Trophoblast cell (in vitro differentiated cells and primary cell): Measurements from ENCODE around the gene IMMP2L.

Source experiments
- DNase-seq, 2 donors: peaks; one replicate each; pipeline ENCODE4 v3.0.0-alpha.2; 2016
- H2AFZ ChIP-seq: 2 replicates; pipeline ENCODE4 v1.6.1; 2013; ENCODE audit warnings: low read length, moderate library complexity, mild to moderate bottlenecking; ENCODE audit not compliant: insufficient read depth, poor library complexity
- H2AK5ac ChIP-seq: 2 replicates; pipeline ENCODE4 v1.6.1; 2013; ENCODE audit warnings: mild to moderate bottlenecking, low read length
- H2BK120ac ChIP-seq: 2 replicates; pipeline ENCODE4 v1.6.1; 2013; ENCODE audit warnings: low read length, mild to moderate bottlenecking, moderate library complexity; ENCODE audit not compliant: insufficient read depth, poor library complexity
- H2BK12ac ChIP-seq: 2 replicates; pipeline ENCODE4 v1.6.1; 2013; ENCODE audit warnings: mild to moderate bottlenecking, low read length, moderate library complexity
- H2BK5ac ChIP-seq: 2 replicates; pipeline ENCODE4 v1.6.1; 2013; ENCODE audit warnings: low read length, low read depth, moderate library complexity, mild to moderate bottlenecking; ENCODE audit not compliant: poor library complexity
- H3K14ac ChIP-seq: 2 replicates; pipeline ENCODE4 v1.6.1; 2013; ENCODE audit warnings: mild to moderate bottlenecking, low read length
- H3K18ac ChIP-seq: 2 replicates; pipeline ENCODE4 v1.6.1; 2013; ENCODE audit warnings: mild to moderate bottlenecking, low read length
- H3K23ac ChIP-seq: 2 replicates; pipeline ENCODE4 v1.6.1; 2013; ENCODE audit warnings: low read length
- H3K27ac ChIP-seq: 2 replicates; pipeline ENCODE4 v1.5.1; 2013; ENCODE audit warnings: low read depth, mild to moderate bottlenecking, inconsistent platforms, low read length, moderate library complexity
- H3K27me3 ChIP-seq: 2 replicates; pipeline ENCODE4 v1.6.1; 2013; ENCODE audit warnings: inconsistent platforms, mild to moderate bottlenecking, low read length, moderate library complexity; ENCODE audit not compliant: insufficient read depth
- H3K36me3 ChIP-seq, 2 experiments: 1 replicate in 1 of 2; 2 replicates in 1 of 2; pipeline ENCODE4 v1.6.1; 2013; ENCODE audit warnings: low read length in 2 of 2, mild to moderate bottlenecking in 2 of 2, moderate library complexity in 1 of 2; ENCODE audit not compliant: insufficient read depth in 2 of 2, control insufficient read depth in 1 of 2
- H3K4ac ChIP-seq: 2 replicates; pipeline ENCODE4 v1.6.1; 2013; ENCODE audit warnings: low read depth, mild to moderate bottlenecking, low read length, moderate library complexity
- H3K4me1 ChIP-seq, 2 experiments: 1 replicate in 1 of 2; 2 replicates in 1 of 2; pipeline ENCODE4 v1.6.1; 2013; ENCODE audit warnings: low read length in 2 of 2, mild to moderate bottlenecking in 2 of 2, moderate library complexity in 1 of 2; ENCODE audit not compliant: insufficient read depth in 2 of 2, control insufficient read depth in 1 of 2
- H3K4me2 ChIP-seq: 2 replicates; pipeline ENCODE4 v1.6.1; 2013; ENCODE audit warnings: inconsistent platforms, mild to moderate bottlenecking, low read length, moderate library complexity
- H3K4me3 ChIP-seq: 2 replicates; pipeline ENCODE4 v1.5.1; 2013; ENCODE audit warnings: mild to moderate bottlenecking, low read depth, low read length, inconsistent platforms
- H3K79me1 ChIP-seq: one replicate; pipeline ENCODE4 v1.6.1; 2013; ENCODE audit warnings: low read length
- H3K79me2 ChIP-seq: 2 replicates; pipeline ENCODE4 v1.6.1; 2013; ENCODE audit warnings: low read length, mild to moderate bottlenecking; ENCODE audit not compliant: control insufficient read depth, insufficient read depth, poor library complexity
- H3K9ac ChIP-seq: 2 replicates; pipeline ENCODE4 v1.6.1; 2013; ENCODE audit warnings: mild to moderate bottlenecking, low read length
- H3K9me3 ChIP-seq: 2 replicates; pipeline ENCODE4 v1.6.1; 2013; ENCODE audit warnings: low read depth, mild to moderate bottlenecking, control low read depth, inconsistent platforms, low read length; ENCODE audit not compliant: insufficient read depth
- H4K12ac ChIP-seq: 2 replicates; pipeline ENCODE4 v1.6.1; 2013; ENCODE audit warnings: low read depth, mild to moderate bottlenecking, low read length, moderate library complexity
- H4K8ac ChIP-seq: 2 replicates; pipeline ENCODE4 v1.6.1; 2013; ENCODE audit warnings: low read depth, mild to moderate bottlenecking, low read length, moderate library complexity
- H4K91ac ChIP-seq: one replicate; pipeline ENCODE4 v1.6.1; 2013; ENCODE audit warnings: low read depth, mild to moderate bottlenecking, low read length, moderate library complexity
- WGBS: extraction: QIAGEN DNeasy Blood & Tissue Kit; methylation state at CpG from one replicate; pipeline ENCODE4 v1.1.7; 2013; ENCODE audit warnings: missing lambda C conversion rate; ENCODE audit not compliant: insufficient read length, insufficient coverage; ENCODE audit errors: extremely low coverage; 5-methylcytosine and 5-hydroxymethylcytosine counted together

The IMMP2L gene

DNA sequence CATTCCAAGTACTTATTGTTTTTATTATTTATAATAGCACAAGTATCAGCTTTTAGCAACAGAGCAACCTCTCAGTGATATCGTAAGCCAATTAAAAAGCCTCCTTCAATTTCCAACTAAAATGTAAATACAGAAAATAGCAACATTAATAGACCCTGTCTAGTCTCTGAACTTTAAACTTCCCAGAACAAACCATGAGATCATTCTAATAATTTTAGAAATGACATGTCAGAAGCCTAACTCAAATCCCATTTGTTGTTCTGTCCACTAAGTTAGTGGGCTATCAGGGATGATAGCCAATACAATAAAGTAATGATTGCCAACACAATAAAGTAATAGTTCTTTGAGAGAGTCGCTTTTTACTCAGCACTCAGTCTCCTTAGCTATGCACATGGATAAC is 493.7 kb downstream of the IMMP2L start:
- no CpG with 5 or more reads among the region's 2 CpGs for WGBS
- Histone ChIP-seq H3K4ac (no peak overlapping the region), H2BK5ac (no peak overlapping the region)

DNA sequence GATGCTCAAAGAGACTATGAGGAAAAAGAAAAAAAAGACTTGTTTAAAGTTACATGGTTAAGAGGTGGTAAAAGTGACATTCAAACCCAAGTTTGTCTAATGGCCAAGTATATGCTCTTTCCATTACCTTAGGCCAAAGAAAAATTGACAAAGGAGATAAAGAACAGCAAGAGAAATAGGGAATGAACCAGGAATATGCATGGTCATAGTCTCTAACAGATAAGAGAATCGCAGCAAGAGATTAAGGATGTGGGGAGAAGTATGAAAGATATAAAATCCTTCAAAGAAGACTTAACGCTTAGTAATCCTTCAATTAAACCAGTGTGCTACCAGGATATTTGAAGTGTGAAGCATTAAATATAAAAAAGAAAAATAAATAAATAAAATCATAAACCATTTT is 494.6 kb downstream of the IMMP2L start:
- H3K27me3 ChIP-seq, result no peaks in the 10 kb centered on the region
- H3K23ac ChIP-seq, result no peak overlapping the region
- H3K79me1 ChIP-seq, result no peaks in the 10 kb centered on the region
- H3K36me3 ChIP-seq, result no peaks in the 10 kb centered on the region
- H2AK5ac ChIP-seq, result no peak overlapping the region
- H3K14ac ChIP-seq, result no peak overlapping the region
- H3K4me2 ChIP-seq, result no peak overlapping the region
- H3K27ac ChIP-seq, result no peak overlapping the region
- no peaks in the 10 kb centered on the region for H3K79me2 ChIP-seq
- H3K4me3 ChIP-seq, result no peak overlapping the region
- H4K12ac ChIP-seq, result no peak overlapping the region
- no peak overlapping the region for H4K8ac ChIP-seq
- no peak overlapping the region for H3K4ac ChIP-seq
- H3K9ac ChIP-seq, result no peak overlapping the region
- H3K9me3 ChIP-seq, result peaks cover 6% of the 10 kb centered on the region
- H2BK120ac ChIP-seq, result no peak overlapping the region
- no peak overlapping the region for H2BK5ac ChIP-seq
- H4K91ac ChIP-seq, result no peak overlapping the region
- no peak overlapping the region for H3K18ac ChIP-seq
- no peak for DNase-seq
- H2BK12ac ChIP-seq, result no peak overlapping the region
- no peaks in the 10 kb centered on the region for H3K4me1 ChIP-seq
- WGBS, result no CpG with 5 or more reads among the region's 2 CpGs
- no peak overlapping the region for H2AFZ ChIP-seq

More for the DNA sequence above, 493.7 kb downstream of the IMMP2L start:
- H2BK120ac ChIP-seq, result no peak overlapping the region
- no peak overlapping the region for H4K8ac ChIP-seq
- no peak for DNase-seq
- no peaks in the 10 kb centered on the region for H3K36me3 ChIP-seq
- no peak overlapping the region for H4K12ac ChIP-seq
- no peaks in the 10 kb centered on the region for H3K4me1 ChIP-seq
- H2AFZ ChIP-seq, result no peak overlapping the region
- no peak overlapping the region for H2AK5ac ChIP-seq
- no peaks in the 10 kb centered on the region for H3K27me3 ChIP-seq
- H3K18ac ChIP-seq, result no peak overlapping the region
- H3K27ac ChIP-seq, result no peak overlapping the region
- H3K4me2 ChIP-seq, result no peak overlapping the region
- H3K9me3 ChIP-seq, result no peaks in the 10 kb centered on the region
- H3K4me3 ChIP-seq, result no peak overlapping the region
- H3K9ac ChIP-seq, result no peak overlapping the region
- H3K79me1 ChIP-seq, result no peaks in the 10 kb centered on the region
- H3K14ac ChIP-seq, result no peak overlapping the region
- no peak overlapping the region for H3K23ac ChIP-seq
- no peak overlapping the region for H4K91ac ChIP-seq
- no peak overlapping the region for H2BK12ac ChIP-seq
- no peaks in the 10 kb centered on the region for H3K79me2 ChIP-seq

DNA sequence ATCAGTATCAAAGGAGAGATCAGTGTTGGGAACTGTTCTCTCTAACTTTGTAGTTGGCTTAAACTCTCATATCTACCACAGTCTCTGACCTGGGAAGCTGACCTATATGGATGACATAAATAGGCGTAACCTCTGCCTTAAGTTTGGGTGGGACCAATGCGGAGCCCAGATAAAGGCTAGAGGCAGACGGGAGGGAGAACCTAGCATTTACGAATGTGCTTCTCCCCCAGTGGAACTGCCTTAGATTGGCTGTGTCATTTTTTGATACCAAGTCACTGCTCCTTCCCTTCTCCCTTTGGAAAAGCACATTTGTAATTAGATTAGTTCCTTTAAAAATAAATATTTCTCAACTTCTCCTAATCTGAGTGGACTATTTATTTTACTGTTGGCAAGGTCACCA is 495.0 kb downstream of the IMMP2L start:
- Histone ChIP-seq H3K14ac (no peak overlapping the region), H3K18ac (no peak overlapping the region), H2BK5ac (no peak overlapping the region), H3K27me3 (no peaks in the 10 kb centered on the region), H4K12ac (no peak overlapping the region), H3K27ac (no peak overlapping the region), H3K4ac (no peak overlapping the region), H2BK12ac (no peak overlapping the region), H3K23ac (no peak overlapping the region), H2BK120ac (no peak overlapping the region), H3K4me1 (no peaks in the 10 kb centered on the region), H3K4me3 (no peak overlapping the region), H2AFZ (no peak overlapping the region), H3K9ac (no peak overlapping the region), H4K8ac (no peak overlapping the region), H2AK5ac (no peak overlapping the region), H4K91ac (no peak overlapping the region), H3K79me2 (no peaks in the 10 kb centered on the region), H3K4me2 (no peak overlapping the region), H3K9me3 (peaks cover 8% of the 10 kb centered on the region), H3K36me3 (no peaks in the 10 kb centered on the region), H3K79me1 (no peaks in the 10 kb centered on the region)
- no CpG with 5 or more reads among the region's 4 CpGs for WGBS
- no peak for DNase-seq

DNA sequence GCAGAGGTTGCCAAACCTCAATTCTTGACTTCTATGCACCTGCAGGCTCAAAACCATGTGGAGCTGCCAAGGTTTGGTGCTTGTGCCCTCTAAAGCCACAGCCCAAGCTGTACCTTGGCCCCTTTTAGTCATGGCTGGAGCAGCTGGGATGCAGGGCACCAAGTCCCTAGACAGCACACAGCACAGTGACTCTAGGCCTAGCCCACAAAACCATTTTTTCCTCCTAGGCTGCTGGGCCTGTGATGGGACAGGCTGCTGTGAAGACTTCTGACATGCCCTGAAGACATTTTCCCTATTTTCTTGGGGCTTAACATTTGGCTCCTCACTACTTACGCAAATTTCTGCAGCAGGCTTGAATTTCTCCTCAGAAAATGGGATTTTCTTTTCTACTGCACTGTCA is 499.1 kb downstream of the IMMP2L start:
- no peaks in the 10 kb centered on the region for H3K27me3 ChIP-seq
- H2BK5ac ChIP-seq, result no peak overlapping the region
- no peak overlapping the region for H3K9ac ChIP-seq
- no peaks in the 10 kb centered on the region for H3K79me1 ChIP-seq
- no peak for DNase-seq
- no peak overlapping the region for H3K4me2 ChIP-seq
- no peak overlapping the region for H3K27ac ChIP-seq
- no peak overlapping the region for H4K91ac ChIP-seq
- no peak overlapping the region for H3K14ac ChIP-seq
- no peaks in the 10 kb centered on the region for H3K4me1 ChIP-seq
- H3K4me3 ChIP-seq, result no peak overlapping the region
- H3K79me2 ChIP-seq, result no peaks in the 10 kb centered on the region
- H2BK120ac ChIP-seq, result no peak overlapping the region
- no peak overlapping the region for H3K4ac ChIP-seq
- peaks cover 8% of the 10 kb centered on the region for H3K9me3 ChIP-seq
- H2AFZ ChIP-seq, result no peak overlapping the region
- H2BK12ac ChIP-seq, result no peak overlapping the region
- WGBS, result no CpG with 5 or more reads among the region's 1 CpG
- no peak overlapping the region for H4K12ac ChIP-seq
- H4K8ac ChIP-seq, result no peak overlapping the region
- H3K36me3 ChIP-seq, result no peaks in the 10 kb centered on the region
- no peak overlapping the region for H2AK5ac ChIP-seq
- H3K18ac ChIP-seq, result no peak overlapping the region
- no peak overlapping the region for H3K23ac ChIP-seq
